ENCODE data around the gene GNG13. TPM values are rescaled to one million over a fixed set of nuclear protein-coding genes. Genes with fewer than 3 reads are reported as not detected.

GNG13 gene
- total RNA-seq, 6 experiments from 2014 or later: not detected

DNA sequence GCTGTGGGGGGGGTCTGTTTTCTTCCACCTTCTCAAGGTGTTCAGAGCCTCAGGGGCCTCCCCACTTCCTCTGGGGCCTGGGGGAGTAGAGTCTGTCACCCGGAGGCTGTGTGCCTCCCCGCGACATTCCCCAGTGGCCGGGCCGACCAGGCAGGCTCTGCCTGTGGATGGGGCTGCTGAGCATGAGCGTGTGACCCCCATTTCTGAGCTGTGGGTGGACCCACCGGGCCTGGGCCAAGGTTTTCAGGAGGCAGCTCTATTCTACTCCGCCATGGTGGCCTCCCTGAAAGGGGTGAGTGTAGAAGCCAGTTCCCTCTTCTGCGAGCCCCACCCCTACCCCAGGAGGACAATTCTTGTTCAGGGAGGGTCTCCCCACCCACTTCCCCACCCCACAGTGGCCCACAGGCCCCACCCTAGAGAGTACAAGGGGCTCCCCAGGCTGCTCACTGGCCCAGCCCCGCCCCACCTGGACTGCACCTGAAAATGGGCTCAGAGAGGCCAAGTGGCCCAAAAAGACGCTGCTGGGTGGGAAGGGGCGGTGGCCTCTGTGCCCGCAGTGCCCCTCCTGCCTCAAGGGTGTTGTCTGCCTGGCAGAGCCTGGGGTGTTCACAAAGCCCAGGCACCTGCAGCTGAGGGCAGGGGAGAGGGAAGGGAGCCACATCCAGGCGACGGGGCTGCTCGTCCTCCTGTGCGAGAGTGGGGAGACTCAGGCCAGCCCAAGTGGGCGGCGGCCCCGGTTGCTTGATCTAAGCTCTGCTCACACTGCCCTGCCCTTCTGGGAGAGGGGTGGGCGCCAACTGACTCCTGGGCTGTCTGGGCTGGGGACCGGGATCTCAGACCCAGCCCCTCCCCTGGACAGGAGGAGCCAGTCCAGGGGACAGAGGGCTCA, 38.7 kb downstream of the GNG13 start:
- peaks cover 5% of the 10 kb centered on the region for H3K27me3 Mint-ChIP-seq (ENCODE audit: insufficient read depth)
- H3K9me3 Mint-ChIP-seq: no peaks in the 10 kb centered on the region
- no peaks in the 10 kb centered on the region; the same call in 1 of the 2 replicates for H3K4me1 Mint-ChIP-seq (ENCODE audit: low read depth)
- no peak overlapping the region for H3K4me3 Mint-ChIP-seq
- no peaks in the 10 kb centered on the region for H3K36me3 Mint-ChIP-seq (ENCODE audit: low read depth)
- no peak for DNase-seq
- TF ChIP-seq, protein P1, sequence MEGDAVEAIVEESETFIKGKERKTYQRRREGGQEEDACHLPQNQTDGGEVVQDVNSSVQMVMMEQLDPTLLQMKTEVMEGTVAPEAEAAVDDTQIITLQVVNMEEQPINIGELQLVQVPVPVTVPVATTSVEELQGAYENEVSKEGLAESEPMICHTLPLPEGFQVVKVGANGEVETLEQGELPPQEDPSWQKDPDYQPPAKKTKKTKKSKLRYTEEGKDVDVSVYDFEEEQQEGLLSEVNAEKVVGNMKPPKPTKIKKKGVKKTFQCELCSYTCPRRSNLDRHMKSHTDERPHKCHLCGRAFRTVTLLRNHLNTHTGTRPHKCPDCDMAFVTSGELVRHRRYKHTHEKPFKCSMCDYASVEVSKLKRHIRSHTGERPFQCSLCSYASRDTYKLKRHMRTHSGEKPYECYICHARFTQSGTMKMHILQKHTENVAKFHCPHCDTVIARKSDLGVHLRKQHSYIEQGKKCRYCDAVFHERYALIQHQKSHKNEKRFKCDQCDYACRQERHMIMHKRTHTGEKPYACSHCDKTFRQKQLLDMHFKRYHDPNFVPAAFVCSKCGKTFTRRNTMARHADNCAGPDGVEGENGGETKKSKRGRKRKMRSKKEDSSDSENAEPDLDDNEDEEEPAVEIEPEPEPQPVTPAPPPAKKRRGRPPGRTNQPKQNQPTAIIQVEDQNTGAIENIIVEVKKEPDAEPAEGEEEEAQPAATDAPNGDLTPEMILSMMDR (IDR thresholded peaks at IDR 0.05): no peak
- H3K27ac Mint-ChIP-seq: no peak overlapping the region

DNA sequence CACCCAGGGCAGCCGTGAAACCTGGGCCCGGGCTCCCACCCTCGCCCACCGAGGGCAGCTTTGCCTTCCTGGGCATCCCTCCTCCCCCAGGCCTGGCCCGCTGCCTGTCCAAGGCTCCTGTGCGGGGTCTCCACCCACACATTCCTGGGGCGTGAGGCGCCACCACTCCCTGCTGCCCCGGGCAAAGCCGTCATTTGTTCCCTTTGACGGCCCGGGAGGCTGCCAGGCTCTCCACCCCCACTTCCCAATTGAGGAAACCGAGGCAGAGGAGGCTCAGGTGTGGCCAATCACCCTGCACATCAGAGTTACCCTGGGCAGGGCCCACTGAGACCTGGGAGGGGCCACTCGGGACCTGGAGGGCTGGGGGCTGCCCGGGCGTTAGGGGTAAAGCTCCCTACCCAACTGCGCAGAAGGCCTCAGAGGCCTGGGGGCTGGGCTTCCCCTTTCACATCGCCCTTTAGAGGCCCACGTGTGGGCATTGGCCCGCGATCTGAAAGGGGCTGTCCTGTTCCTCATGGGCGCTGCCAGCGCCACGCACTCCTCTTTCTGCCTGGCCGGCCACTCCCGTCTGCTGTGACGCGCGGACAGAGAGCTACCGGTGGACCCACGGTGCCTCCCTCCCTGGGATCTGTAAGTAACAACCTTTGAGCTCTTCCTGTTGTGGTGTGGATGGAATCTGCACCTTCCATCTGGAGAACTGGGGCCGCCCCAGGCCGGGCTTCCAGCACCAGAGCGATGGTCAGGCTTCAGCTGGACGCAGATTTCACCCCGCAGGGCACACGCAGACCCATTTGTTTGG, 39.8 kb downstream of the GNG13 start, which contains the start of gene MSLN:
Gene MSLN (plus strand): TSS at position 190 of the 799 bp plus-strand sequence. CDS start 1,947 bp downstream, outside the sequence.
- Mint-ChIP-seq H3K9me3 (no peaks in the 10 kb centered on the region), H3K4me1 (ENCODE audit: low read depth) (no peaks in the 10 kb centered on the region; the same call in 1 of the 2 replicates), H3K27ac (no peak within 1 kb of the TSS), H3K36me3 (ENCODE audit: low read depth) (peaks cover 5% of the 10 kb centered on the region; the same call in 1 of the 2 replicates), H3K4me3 (no peak within 1 kb of the TSS), H3K27me3 (ENCODE audit: insufficient read depth) (peaks cover 8% of the 10 kb centered on the region)
- TF ChIP-seq, protein P1 (IDR thresholded peaks at IDR 0.05): no peak
- DNase-seq: no peak

DNA sequence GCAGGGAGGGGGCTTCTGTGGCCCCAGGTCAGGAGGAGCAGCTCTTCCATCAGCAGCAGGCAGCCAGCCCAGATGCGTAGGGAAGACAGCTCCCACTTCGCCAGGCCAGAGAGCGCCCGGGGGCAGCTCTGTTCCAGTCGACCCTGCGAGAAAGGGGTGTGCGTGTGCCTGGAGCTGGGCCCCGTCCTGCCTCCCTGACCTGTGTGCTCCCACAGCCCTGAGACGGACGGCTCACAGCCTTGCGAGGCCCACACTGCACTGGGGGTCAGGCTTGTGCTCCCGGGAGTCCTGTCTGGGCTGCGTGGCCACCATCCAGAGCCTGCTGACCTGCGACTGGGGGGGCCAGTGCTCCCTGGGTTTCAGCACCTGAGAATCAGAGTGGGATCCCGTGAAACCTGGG, 40.5 kb downstream of the GNG13 start:
- Mint-ChIP-seq H3K4me3 (no peak overlapping the region), H3K27ac (no peak overlapping the region), H3K36me3 (ENCODE audit: low read depth) (peaks cover 5% of the 10 kb centered on the region; the same call in 1 of the 2 replicates), H3K27me3 (ENCODE audit: insufficient read depth) (peaks cover 14% of the 10 kb centered on the region), H3K9me3 (no peaks in the 10 kb centered on the region), H3K4me1 (ENCODE audit: low read depth) (no peaks in the 10 kb centered on the region; the same call in 1 of the 2 replicates)
- TF ChIP-seq, protein P1 (IDR thresholded peaks at IDR 0.05): no peak
- DNase-seq: no peak

DNA sequence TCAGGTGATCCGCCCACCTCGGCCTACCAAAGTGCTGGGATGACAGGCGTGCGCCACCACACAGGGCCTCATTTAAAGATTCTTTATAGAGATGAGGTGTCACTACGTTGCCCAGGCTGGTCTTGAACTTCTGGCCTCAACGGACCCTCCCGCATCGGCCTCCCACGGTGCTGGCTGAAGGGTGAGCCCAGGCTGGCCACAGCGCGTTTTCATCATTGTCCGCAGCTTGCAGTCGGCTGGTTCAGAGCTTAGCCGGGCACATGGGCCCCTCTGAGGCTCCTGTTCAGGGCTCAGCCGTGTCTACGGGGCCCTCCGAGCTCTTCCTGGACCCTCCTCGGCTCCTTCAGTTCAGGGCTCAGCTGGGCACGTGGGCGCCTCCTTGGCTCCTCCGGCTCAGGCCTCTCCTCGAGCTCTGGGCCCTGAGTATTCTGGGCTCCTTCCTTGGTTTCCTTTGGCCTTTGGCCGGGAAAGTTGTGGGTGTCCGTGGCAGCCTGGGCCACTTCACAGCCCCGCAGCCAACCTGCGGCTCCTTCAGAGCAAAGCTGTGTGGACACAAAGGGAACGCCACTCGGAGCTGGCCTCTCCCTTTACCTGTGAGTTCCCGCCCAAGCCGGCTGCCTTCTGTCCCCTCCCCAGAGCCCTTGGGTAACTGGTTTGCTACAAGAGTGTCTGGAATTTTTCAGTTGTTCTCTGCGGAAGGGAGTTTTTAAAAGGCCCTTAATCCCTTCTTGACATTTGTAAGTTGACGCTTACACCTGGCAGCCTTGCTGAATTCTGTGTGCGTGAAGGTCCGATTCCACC, 41.2 kb downstream of the GNG13 start:
- DNase-seq: no peak

More for the DNA sequence above, 41.2 kb downstream of the GNG13 start:
- no peak overlapping the region for H3K4me3 Mint-ChIP-seq
- H3K27me3 Mint-ChIP-seq (ENCODE audit: insufficient read depth): peaks cover 14% of the 10 kb centered on the region
- peaks cover 5% of the 10 kb centered on the region; the same call in 1 of the 2 replicates for H3K36me3 Mint-ChIP-seq (ENCODE audit: low read depth)
- H3K27ac Mint-ChIP-seq: no peak overlapping the region
- H3K4me1 Mint-ChIP-seq (ENCODE audit: low read depth): no peaks in the 10 kb centered on the region; the same call in 1 of the 2 replicates
- no peaks in the 10 kb centered on the region for H3K9me3 Mint-ChIP-seq
- TF ChIP-seq, protein P1 (IDR thresholded peaks at IDR 0.05): no peak

Measured in HFFc6 (cell line).